Activated CD8-positive, alpha-beta memory T cell treated with anti-CD3 and anti-CD28 coated beads for 48 hours (primary cell): Measurements from ENCODE around the gene CACNA2D3.

Experiments
- DNase-seq, 3 experiments: peaks; one replicate each; pipeline ENCODE4 v3.0.0-alpha.2; 2020; ENCODE audit warnings: low read depth in 2 of 3, low spot score in 2 of 3

Gene CACNA2D3

DNA sequence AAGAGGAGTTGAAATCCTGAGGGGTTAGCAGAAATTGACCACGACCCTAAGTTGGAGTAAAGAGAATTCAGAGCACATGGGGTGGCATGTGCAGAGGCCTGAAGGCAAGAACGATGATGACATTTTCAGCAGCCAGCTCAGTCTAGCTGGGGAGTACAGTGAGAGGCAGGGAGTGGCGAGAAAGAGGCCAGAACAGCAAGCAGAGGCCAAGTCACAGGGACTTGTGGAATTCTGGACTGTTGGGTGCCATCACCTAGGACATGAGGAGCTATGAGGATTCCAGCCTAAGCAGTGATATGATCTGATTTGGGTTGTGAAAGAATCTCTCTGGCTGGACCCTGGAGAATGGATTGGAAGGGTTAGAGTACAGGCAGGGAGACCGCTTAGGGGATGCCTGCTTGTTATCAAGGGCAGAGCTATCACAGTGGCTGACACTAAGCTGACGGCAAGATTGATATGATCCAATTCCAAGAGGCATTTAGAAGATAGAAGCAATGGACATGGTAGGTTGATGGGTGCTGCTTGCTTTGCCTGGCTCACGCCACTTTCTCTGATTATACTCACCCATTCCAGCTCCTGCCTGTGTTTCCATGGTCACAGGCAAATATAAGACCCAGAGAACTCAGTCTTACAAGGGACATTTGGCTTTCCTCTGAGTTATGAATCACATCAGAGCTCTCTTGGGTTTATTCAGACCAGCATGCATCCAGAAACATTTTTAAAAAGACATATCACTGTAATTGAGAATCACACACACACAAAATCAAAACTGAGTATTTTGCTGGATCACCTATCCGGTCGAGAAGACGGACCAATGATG lies 739.1 kb downstream of the CACNA2D3 start:
- DNase-seq, result no peak

- DNase-seq, result no peak
These were observed 740.2 kb downstream of the CACNA2D3 start for GRCh38 chr3:54862526-54862925.

GRCh38 chr3:54863366-54863765 lies 741.0 kb downstream of the CACNA2D3 start:
- no peak for DNase-seq

DNA sequence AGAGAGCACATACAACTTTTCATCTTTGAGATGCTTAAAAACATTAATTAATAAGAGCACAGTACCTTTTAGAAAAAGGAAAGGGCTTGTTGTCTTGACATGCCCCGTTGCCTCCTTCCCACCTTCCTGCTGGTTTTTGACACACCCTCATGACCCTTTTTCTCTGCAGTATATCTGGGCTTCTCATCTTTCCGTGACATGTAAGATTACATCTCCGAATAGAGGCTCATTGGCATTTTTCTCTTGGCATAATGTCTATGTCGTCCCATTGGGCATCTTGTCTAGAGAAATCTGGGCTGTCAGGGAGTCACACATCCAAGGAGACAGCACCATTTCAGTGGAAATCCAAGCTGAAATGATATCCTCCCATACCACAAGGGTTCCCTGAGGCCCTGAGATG lies 741.4 kb downstream of the CACNA2D3 start:
- DNase-seq, result no peak

DNA sequence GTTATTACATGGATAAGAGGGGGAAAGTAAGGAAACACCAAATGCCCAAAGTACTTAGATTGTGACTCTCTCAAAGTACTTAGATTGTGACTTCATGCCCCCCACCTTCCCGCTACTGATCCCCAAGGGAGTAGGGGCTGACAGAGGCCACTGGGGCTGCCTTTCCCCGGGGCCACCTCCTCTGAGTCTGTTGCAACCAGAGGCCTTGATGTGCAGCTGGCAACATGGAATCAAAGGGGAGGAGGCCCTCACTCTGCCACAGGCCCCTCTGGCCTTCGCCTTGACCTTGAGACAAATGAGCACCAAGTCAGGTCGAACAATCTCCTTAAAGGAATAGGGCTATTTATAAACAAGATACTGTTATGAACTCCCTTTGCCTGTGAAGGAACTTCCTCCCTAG lies 743.0 kb downstream of the CACNA2D3 start:
- DNase-seq, result no peak

DNA sequence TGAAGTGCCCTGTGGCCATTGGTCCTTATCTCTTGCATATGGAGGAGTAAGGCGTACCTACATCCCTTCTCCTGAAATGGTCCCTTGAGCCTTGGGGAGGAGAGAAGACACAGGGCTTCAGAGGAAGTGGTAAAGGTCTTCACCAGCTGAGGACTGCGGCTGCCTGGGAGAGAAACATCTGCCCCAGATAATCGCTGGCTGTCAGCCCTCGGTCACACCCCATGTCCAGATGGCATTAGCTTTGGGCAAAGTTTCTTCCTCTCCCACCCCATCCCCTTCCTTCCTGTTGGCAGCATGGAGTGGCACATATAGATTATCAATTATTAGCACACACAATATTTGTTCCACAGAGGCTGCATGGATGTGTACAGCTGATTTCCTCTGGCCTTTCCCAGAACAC lies 743.9 kb downstream of the CACNA2D3 start:
- DNase-seq, result no peak

- no peak for DNase-seq
These were observed 748.1 kb downstream of the CACNA2D3 start for GRCh38 chr3:54870423-54870822.

GRCh38 chr3:54871867-54872266 lies 749.5 kb downstream of the CACNA2D3 start:
- DNase-seq, result no peak

GRCh38 chr3:54873059-54874010 lies 751.0 kb downstream of the CACNA2D3 start:
- DNase-seq, result no peak

GRCh38 chr3:54874816-54875556 lies 752.6 kb downstream of the CACNA2D3 start:
- no peak for DNase-seq

- DNase-seq, result no peak
These were observed 753.4 kb downstream of the CACNA2D3 start for GRCh38 chr3:54875596-54876268.

DNA sequence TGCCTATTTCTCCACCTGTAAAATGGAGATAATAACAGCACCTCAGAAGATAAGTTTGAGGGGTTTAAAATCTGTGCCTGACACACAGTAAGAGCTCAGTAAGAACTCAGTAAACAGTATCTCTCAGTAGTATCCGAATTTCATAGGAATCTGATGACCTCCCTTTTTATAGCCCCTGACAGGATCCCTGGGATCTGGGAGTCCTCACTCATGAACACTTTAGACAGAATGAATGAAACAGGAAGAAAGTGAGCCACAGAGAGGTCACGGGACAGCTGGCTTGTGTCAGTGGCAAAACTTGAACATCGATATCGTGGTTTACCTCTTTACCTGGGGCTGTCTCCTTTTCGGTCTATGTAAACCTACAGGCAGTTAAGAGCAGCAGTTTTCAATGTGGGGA lies 754.3 kb downstream of the CACNA2D3 start:
- DNase-seq, result no peak

DNA sequence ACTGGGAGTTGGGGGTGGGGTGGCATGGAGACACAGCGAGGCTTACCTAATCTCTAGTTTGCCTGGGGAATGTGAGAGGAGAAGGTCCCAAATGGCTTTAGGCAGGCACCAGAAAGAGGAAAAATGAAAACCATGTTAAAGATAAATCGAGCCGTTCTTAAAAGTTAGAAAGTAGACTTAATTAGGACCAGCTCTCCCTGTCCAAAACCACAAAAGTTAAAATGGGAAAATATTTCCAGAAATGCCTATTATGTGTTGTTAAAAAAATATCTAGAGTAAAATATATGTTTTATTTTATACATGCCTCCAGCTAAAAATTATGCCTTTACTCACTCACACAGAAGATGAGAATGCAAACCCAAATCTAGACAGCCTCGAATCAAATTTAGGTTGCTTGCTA lies 755.4 kb downstream of the CACNA2D3 start:
- no peak for DNase-seq

DNA sequence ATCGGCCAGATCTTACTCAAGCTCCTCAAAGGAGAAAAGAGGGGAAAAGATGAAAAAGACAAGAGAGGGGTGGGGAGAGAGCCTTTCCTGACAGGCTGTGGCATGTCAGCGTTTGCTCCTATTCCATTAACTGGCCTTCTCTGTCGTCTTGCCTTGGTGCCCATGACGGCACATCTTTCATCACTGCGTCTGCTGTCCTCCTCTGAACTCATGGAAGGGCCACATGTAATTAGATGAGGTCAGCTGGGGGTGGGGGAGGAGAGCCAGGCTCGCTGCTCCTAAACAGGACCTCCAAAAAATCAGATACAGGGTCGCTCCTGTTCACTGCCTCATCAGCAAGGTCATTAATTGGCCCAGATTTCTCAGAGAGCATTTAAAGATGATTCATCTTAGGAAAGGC lies 755.8 kb downstream of the CACNA2D3 start:
- no peak for DNase-seq

GRCh38 chr3:54882129-54882833 lies 759.9 kb downstream of the CACNA2D3 start:
- DNase-seq, result no peak

GRCh38 chr3:54888162-54888561 lies 765.8 kb downstream of the CACNA2D3 start:
- DNase-seq, result no peak

- DNase-seq, result no peak
These were observed 766.5 kb downstream of the CACNA2D3 start for GRCh38 chr3:54888873-54889272.

GRCh38 chr3:54889731-54890130 lies 767.4 kb downstream of the CACNA2D3 start:
- DNase-seq, result no peak

- no peak for DNase-seq
These were observed 769.2 kb downstream of the CACNA2D3 start for GRCh38 chr3:54891540-54891897.

DNA sequence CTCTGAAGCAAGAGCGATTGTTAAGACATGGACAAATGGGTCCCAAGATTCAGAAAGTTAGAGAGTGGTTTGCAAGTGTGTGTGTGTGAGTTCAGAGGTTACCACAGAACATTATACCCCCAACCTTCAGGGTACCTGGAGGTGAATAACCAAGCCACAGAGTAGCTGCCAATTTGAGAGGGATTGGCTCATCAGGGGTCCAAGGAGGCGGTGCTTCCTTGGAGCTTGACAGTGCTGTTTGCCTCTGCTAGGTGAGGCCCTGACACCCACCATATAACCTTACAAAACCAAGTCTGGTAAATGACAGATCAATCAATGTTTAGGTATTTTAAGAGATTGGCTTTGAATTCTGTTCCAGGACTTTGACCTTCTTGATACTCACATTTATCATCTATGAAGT lies 769.8 kb downstream of the CACNA2D3 start:
- DNase-seq, result no peak
